ENCODE data around the gene ZBTB46.

The ZBTB46 gene

DNA sequence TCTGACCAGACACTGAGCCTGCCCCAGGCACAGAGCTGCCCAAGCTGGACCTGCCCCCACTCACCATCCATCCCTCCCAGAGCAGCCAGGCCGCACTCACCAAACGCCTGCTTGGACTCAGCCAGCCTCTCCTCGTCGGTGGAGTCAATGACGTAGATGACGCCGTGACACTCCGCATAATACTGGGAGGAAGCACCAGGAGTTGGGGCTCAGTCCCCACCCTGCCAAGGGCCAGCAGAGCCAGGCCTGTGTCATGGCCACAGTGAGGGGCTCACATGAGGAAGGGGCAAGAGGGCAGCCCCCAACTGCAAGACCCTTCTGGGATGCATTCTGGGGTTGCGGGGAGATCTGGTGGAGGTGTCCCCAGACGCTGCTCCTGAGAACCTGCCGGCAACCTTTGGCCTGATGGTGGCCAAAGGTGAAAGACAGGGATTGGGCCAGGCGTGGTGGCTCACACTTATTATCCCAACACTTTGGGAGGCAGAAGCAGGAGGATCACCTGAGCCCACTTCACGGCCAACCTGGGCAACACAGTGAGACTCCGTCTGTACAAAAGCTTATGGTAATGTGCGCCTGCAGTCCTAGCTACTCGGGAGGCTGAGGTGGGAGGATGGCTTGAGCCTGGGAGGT, 128.9 kb downstream of the ZBTB46 start:
- DNase-seq = no peak

DNA sequence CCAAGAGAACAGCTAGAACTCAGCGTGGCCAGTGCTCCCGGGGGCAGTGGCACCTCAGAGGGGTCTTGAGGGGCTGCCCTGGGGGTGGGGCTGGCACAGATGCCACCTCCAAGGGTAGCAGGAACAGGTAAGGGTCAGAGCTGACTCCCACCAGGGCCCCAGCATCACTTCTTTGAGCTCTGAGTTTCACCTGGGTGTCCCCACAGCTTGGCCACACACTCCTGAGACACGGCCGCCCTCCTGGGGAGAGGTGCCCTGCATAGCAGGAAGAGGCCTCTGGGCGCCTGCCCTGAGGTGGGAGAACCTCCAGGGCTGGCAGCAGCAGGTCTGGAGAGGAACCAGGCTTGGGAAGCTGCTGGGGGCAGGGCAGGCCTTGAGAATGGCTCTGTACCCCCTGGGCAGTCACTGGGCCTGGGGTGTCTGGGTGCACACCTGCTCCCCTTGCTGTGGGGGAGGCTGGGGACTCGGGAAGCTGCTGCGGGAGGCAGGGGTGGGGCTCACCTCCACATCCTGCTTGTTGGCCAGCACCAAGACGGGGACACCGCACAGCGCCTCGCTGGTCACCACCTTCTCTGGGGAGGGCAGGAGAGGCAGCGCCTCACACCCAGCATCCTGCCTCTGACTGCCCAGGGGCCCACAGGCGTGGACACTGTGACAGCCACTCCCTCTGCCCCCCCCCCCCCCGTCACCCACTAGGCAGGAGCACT, 129.6 kb downstream of the ZBTB46 start:
- DNase-seq = no peak

DNA sequence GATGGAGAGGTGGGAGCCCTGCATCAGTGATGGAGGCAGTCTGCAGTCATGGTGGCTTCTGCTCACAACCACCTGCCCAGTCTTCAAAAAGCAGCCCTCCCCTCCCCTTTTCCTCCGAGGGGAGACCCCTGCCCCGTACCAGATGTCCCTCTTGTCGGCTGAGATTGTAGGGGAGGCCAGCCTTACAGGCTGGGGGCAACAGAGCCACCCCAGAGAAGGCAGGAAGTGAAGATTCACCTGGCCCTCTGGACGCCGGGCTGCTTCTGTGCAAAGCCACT, 130.1 kb downstream of the ZBTB46 start:
- no peak for DNase-seq

DNA sequence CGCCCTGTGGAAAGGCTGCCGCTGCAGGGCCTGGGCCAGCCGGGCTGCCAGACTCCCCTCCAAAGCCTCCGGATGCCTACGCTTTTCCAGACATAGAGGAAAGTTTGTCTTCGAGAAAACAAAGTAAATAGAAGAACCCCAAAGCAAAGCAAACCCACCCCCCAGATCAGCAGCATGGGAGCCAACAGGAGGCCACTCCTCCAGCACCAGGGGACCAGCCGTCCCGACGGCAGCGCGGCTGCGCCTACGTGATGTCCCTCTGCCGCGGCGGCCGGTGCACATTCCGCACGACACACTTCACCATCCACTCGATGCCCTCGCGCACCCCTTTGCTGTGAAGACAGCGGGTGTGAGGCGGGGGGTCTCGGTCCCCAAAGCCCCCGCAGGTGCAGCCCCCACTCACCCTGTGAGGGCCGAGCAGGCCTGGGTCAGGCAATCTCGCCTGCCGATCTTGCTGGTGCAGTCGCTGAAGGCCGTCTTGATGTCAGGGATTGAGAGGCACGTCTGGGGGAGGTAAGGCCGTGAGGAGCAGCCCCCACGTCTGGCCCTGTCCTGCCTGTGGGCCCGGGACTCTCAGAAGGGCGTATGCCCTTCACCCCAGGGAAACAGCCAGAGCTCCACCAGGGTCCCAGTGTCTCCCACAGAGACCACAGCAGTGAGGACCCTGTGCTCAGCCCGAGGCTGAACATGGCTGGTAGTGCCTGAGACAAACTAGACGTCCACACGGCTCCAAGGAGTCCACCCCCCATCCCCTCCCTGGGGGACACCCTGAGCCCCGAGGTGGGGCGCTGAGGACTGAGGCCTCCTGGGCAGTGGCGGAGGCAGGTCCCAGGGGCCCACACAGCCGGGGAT, 130.6 kb downstream of the ZBTB46 start:
- DNase-seq = no peak

DNA sequence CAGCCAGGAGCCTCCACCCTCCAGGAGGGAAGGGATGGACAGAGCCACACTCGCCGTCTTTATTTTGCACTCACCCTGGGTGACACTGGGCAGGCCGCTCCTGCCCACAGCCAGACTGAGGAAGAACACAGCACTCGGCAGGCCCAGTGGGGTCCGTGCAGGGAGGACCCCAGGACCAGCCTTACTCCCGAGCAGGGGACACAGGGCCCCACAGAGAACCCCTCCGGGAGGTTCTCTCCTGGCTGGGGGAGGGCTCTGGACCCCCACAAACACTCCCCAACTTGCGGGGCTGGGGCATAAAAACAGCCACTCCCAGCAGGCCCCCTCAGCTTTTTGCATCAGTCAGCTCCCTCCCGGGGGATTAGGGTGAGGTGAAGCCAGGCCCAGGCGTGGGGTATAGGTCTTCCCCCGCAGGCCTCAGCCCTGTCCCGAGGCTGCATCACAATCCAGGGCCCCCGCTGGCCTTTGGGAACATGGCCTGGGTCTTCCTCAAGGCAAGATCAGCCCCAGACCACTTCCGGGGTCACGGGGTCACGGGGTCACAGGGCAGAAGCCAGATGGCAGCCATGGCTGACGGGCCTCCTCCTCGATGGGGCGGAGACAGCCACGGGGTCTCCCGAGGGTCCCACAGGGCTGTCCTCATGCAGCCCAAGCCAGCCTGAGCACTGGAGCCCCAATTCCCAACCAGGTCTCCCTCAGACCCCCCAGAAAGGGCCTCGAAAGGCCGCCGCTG, 131.4 kb downstream of the ZBTB46 start:
- DNase-seq = no peak

DNA sequence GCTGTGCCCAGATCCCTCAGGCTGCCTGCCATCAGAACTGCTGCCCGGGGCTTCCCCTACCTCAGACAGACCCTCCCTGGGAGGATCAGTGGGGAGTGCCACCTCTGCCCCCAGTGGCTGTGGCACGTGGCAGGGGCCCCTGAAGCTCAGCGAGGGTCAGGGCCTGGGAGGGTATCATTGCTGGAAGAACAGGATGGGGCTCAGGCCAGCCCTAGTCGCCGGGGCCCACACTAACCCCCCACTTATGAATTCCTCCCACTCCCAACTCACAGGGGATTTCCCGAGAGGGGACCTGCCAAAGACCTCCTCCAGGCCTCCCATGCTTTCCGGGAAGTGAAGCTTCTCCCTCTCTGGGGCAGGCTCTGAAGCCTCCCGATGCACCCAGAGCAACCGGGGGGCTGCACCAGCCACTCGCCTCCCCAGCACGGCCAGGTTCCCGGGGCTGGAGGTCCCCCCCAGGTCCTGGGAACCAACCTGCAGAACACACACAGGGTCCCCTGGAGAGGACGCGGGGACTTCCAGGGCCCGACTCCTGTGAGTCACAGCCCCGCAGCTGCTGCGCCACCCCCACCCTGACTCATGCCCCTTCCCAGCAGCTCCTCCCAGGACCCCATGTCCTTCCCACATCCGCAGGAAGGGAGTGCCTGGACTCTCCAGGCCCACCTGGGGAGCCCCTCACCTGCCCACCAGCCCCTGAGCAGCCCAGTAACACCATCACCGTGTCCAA, 132.2 kb downstream of the ZBTB46 start:
- peak; percentile 75 for DNase-seq

DNA sequence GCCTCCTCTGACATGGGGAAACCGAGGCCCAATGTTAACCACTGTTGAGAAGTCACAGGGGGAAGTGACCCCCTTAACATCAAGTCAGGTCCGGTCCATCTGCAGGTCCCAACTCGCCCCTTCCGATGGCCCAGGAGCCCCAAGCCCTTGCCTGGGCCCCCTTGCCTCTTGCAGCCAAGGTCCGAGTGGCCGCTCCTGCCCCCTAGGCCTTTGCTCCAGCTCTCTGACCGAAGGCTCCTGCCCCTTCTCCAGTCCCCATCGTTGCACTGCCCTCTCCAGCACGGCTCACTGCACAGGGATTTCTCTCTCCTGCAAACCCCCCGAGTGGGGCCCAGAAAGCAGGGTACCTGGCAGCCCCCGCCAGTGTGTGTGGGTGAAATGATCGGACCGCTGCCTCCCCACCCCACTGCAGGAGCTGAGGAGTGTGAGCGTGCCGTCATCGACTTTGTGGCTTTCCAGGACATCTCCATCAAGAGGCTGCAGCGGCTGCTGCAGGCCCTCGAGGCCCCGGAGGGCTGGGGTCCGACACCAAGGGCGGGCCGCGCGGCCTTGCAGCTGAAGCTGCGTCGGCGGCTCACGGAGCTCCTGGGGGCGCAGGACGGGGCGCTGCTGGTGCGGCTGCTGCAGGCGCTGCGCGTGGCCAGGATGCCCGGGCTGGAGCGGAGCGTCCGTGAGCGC, 133.1 kb downstream of the ZBTB46 start:
- DNase-seq = no peak

DNA sequence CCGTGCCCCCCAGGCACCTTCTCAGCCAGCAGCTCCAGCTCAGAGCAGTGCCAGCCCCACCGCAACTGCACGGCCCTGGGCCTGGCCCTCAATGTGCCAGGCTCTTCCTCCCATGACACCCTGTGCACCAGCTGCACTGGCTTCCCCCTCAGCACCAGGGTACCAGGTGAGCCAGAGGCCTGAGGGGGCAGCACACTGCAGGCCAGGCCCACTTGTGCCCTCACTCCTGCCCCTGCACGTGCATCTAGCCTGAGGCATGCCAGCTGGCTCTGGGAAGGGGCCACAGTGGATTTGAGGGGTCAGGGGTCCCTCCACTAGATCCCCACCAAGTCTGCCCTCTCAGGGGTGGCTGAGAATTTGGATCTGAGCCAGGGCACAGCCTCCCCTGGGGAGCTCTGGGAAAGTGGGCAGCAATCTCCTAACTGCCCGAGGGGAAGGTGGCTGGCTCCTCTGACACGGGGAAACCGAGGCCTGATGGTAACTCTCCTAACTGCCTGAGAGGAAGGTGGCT, 133.7 kb downstream of the ZBTB46 start:
- no peak for DNase-seq

DNA sequence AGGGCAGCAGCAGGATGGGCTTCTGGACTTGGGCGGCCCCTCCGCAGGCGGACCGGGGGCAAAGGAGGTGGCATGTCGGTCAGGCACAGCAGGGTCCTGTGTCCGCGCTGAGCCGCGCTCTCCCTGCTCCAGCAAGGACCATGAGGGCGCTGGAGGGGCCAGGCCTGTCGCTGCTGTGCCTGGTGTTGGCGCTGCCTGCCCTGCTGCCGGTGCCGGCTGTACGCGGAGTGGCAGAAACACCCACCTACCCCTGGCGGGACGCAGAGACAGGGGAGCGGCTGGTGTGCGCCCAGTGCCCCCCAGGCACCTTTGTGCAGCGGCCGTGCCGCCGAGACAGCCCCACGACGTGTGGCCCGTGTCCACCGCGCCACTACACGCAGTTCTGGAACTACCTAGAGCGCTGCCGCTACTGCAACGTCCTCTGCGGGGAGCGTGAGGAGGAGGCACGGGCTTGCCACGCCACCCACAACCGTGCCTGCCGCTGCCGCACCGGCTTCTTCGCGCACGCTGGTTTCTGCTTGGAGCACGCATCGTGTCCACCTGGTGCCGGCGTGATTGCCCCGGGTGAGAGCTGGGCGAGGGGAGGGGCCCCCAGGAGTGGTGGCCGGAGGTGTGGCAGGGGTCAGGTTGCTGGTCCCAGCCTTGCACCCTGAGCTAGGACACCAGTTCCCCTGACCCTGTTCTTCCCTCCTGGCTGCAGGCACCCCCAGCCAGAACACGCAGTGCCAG, 134.3 kb downstream of the ZBTB46 start, which contains the start of gene TNFRSF6B:
TNFRSF6B (plus strand) TSS at position 25 of the 729 bp plus-strand sequence; CDS start at position 141, 116 bp downstream.
- no peak for DNase-seq

DNA sequence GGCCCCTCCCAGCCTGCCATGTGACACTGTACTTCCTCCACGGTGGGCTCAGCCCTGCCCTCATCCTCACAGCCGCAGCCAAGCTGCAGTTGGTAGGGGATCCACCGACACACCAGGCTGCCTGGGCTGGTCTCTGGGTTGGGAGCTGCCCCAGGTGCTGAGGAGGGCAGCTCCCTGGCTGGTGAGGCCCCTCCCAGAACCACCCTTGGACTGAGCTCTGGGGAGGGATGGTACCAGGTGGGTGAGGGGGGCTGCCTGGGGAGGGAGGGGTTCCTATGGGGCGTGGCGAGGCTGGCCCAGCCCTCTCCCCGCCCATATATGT, 134.8 kb downstream of the ZBTB46 start:
- peak; percentile 85 for DNase-seq

DNA sequence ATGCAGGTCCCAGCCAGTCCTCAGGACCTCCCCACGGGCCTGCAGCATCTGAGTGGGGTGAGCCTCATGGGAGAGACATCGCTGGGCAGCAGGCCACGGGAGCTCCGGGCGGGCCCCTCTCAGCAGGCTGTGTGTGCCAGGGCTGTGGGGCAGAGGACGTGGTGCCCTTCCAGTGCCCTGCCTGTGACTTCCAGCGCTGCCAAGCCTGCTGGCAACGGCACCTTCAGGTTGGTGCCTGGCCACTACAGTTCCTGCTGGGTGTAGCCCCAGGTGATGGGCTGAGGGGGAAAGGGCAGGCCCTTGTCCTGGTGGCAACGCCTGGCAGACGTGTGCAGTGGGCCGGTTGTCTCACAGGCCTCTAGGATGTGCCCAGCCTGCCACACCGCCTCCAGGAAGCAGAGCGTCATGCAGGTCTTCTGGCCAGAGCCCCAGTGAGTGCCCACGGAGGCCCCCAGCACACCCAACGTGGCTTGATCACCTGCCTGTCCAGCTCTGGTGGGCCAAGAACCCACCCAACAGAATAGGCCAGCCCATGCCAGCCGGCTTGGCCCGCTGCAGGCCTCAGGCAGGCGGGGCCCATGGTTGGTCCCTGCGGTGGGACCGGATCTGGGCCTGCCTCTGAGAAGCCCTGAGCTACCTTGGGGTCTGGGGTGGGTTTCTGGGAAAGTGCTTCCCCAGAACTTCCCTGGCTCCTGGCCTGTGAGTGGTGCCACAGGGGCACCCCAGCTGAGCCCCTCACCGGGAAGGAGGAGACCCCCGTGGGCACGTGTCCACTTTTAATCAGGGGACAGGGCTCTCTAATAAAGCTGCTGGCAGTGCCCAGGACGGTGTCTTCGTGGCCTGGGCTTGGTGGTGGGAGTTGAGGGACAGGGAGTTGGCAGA, 135.4 kb downstream of the ZBTB46 start:
- DNase-seq = no peak

DNA sequence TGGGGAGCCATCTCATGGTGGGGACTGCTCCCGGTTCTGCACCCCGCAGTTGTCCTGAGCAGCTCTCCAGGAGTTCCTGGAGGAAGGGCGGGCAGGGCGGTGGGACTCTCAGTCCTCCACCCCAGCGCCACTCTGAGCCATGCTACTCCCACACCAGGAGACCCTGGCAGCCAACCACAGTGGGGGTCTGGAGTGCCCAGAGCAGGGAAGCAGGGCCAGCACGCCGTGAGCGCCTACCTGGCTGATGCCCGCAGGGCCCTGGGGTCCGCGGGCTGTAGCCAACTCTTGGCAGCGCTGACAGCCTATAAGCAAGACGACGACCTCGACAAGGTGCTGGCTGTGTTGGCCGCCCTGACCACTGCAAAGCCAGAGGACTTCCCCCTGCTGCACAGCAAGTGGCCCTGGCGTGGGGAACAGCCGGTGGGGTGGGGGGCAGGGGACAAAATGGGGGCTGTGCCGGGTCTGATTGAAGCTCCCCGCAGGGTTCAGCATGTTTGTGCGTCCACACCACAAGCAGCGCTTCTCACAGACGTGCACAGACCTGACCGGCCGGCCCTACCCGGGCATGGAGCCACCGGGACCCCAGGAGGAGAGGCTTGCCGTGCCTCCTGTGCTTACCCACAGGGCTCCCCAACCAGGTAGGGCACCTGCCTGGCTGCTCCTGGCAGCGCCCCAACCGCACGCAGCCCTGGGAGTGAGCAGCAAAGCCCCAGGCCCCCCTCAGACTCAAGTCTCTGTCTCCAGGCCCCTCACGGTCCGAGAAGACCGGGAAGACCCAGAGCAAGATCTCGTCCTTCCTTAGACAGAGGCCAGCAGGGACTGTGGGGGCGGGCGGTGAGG, 136.3 kb downstream of the ZBTB46 start:
- DNase-seq = no peak

DNA sequence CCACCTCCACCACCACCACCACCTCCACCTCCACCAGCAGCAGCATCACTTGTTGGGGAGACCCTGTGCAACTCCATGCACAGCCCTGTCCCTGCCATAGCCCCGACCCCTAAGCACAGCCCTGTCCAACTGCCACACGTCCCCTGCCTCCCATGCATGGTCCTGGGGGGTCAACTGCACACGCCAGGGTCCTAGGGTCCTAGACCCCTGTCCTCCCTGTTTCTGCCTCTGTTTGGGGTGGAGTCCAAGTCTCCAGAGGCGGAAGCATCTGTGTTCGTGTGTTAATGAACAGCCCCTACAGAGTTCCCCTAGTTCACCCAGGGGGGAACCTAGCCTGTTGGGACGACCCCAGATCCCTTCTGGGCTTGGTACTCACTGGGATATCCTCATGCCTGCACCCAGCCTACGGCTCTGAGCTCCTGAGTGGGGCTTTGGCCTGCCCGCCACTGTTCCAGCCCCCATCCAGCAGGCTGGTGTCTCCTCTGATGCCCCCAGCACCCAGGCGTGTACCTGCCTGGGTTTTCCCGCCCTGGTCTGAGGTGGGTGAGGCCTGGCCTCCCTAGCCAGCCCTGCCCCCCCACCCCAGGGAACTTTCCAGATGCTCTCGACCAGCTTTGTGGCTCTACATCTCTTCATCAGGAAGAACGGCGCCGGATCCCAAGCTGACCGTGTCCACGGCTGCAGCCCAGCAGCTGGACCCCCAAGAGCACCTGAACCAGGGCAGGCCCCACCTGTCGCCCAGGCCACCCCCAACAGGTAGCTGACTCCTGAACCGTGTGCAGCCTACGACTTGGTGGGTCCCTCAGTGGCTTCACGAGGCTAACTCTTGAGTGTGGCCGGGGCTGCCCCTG, 137.1 kb downstream of the ZBTB46 start:
- no peak for DNase-seq
